H1 (cell line): Measurements from ENCODE around the gene DOCK11. TPM values are rescaled to one million over a fixed set of nuclear protein-coding genes. Genes with fewer than 3 reads are reported as not detected.
"Not testable (repeated sequence)": the region's sequence is repeated elsewhere in the genome, so short reads cannot be mapped to it uniquely, and the experiment has no call there.

ENCODE experiments used
- CTCF ChIA-PET: fragments of 300-600 bp; sonication (Branson Sonifier 250); formaldehyde crosslinking; loops from one replicate; lab custom pipeline; 2021; ENCODE audit not compliant: partially characterized antibody; lab: Charles Lee
- POLR2A ChIA-PET: fragments of 300-600 bp; sonication (Branson Sonifier 250); formaldehyde crosslinking; loops from one replicate; lab custom pipeline; 2021; ENCODE audit warnings: inconsistent platforms; ENCODE audit not compliant: partially characterized antibody; lab: Charles Lee
- DNase-seq, 2 experiments: peaks; one replicate each; pipeline versions ENCODE4 v3.0.0 to v3.0.0-alpha.2; 2010 to 2022; ENCODE audit warnings: low spot score in 2 of 2, low read depth in 1 of 2, mixed read lengths in 1 of 2
- FAIRE-seq: peaks from 2 replicates; lab custom pipeline; 2011; peaks lifted over from hg19 to GRCh38; lab: Jason Lieb, UNC
- H2AFZ ChIP-seq: 2 replicates; pipeline ENCODE4 v1.8.1; 2012; ENCODE audit warnings: low read length, inconsistent platforms
- H2AK5ac ChIP-seq: 2 replicates; pipeline ENCODE4 v1.6.1; 2013; ENCODE audit warnings: low read depth, low read length
- H2BK120ac ChIP-seq: replicated peaks from 2 replicates; pipeline ENCODE3; 2013; ENCODE audit warnings: low read depth, low read length, inconsistent platforms
- H2BK12ac ChIP-seq: 2 replicates; pipeline ENCODE4 v1.6.1; 2013; ENCODE audit warnings: low read depth, low read length
- H2BK15ac ChIP-seq: 2 replicates; pipeline ENCODE4 v1.6.1; 2013; ENCODE audit warnings: low read length
- H2BK20ac ChIP-seq: 2 replicates; pipeline ENCODE4 v1.6.1; 2013; ENCODE audit warnings: low read length
- H2BK5ac ChIP-seq: 2 replicates; pipeline ENCODE4 v1.6.1; 2013; ENCODE audit warnings: low read depth, low read length
- H3K14ac ChIP-seq: 2 replicates; pipeline ENCODE4 v1.6.1; 2013; ENCODE audit warnings: inconsistent platforms; ENCODE audit not compliant: insufficient read length
- H3K18ac ChIP-seq: 2 replicates; pipeline ENCODE4 v1.6.1; 2013; ENCODE audit warnings: low read length; ENCODE audit errors: extremely low read depth
- H3K23ac ChIP-seq: 2 replicates; pipeline ENCODE4 v1.6.1; 2013; ENCODE audit warnings: inconsistent platforms; ENCODE audit not compliant: insufficient read length
- H3K23me2 ChIP-seq: 2 replicates; pipeline ENCODE4 v1.6.1; 2013; ENCODE audit warnings: low read depth, low read length
- H3K27ac ChIP-seq: 2 replicates; pipeline ENCODE4 v1.6.1; 2011; ENCODE audit warnings: low read depth, low read length, inconsistent platforms
- H3K27me3 ChIP-seq, 4 experiments: replicated peaks in 1 of 4; 1 replicate in 1 of 4; 2 replicates in 3 of 4; pipeline versions ENCODE4 v1.6.1 to v1.8.1; 2011 to 2013; ENCODE audit warnings: low read length in 3 of 4, mild to moderate bottlenecking in 3 of 4, inconsistent platforms in 2 of 4, mixed read lengths in 2 of 4, moderate library complexity in 1 of 4; ENCODE audit not compliant: control insufficient read depth in 3 of 4, insufficient read depth in 3 of 4; ENCODE audit errors: extremely low read depth in 1 of 4
- H3K36me3 ChIP-seq, 4 experiments: 2 replicates each; pipeline versions ENCODE4 v1.6.1 to v1.8.1; 2011 to 2013; ENCODE audit warnings: mild to moderate bottlenecking in 4 of 4, low read length in 3 of 4, moderate library complexity in 2 of 4, control low read depth in 1 of 4, inconsistent platforms in 1 of 4; ENCODE audit not compliant: insufficient read depth in 4 of 4, control insufficient read depth in 2 of 4
- H3K4ac ChIP-seq: replicated peaks from 2 replicates; pipeline ENCODE3; 2013; ENCODE audit warnings: low read length, low read depth, mixed read lengths, inconsistent platforms; ENCODE audit not compliant: insufficient read length
- H3K4me1 ChIP-seq, 4 experiments: replicated peaks in 1 of 4; 1 replicate in 1 of 4; 2 replicates in 3 of 4; pipeline versions ENCODE4 v1.6.1 to v1.8.1; 2011 to 2013; ENCODE audit warnings: low read length in 3 of 4, inconsistent platforms in 2 of 4, mixed read lengths in 1 of 4; ENCODE audit not compliant: insufficient read depth in 4 of 4, control insufficient read depth in 3 of 4
- H3K4me2 ChIP-seq, 2 experiments: 2 replicates each; pipeline versions ENCODE4 v1.6.1 to v1.8.1; 2011 to 2013; ENCODE audit warnings: low read depth in 2 of 2, low read length in 2 of 2, control low read depth in 1 of 2, inconsistent platforms in 1 of 2, mild to moderate bottlenecking in 1 of 2; ENCODE audit not compliant: insufficient read depth in 1 of 2
- H3K4me3 ChIP-seq, 4 experiments: fragments of 200-600, 300-600 bp in 1 of 4; sonication (generic), shearing (Covaris generic), sonication (Bioruptor Twin) in 1 of 4; 2 replicates each; pipeline versions ENCODE4 v1.5.1 to v1.8.1; 2011 to 2016; ENCODE audit warnings: low read length in 4 of 4, low read depth in 3 of 4, control low read depth in 2 of 4, inconsistent platforms in 2 of 4, mild to moderate bottlenecking in 2 of 4, mixed read lengths in 1 of 4, moderate library complexity in 1 of 4; ENCODE audit not compliant: insufficient read depth in 2 of 4; ENCODE audit errors: extremely low read depth in 1 of 4
- H3K56ac ChIP-seq: replicated peaks from 2 replicates; pipeline ENCODE3; 2013; ENCODE audit warnings: low read depth, mild to moderate bottlenecking, mixed read lengths, low read length, inconsistent platforms; ENCODE audit not compliant: insufficient read length
- H3K79me1 ChIP-seq: 2 replicates; pipeline ENCODE4 v1.6.1; 2013; ENCODE audit warnings: low read depth, low read length, control low read depth
- H3K79me2 ChIP-seq, 2 experiments: 2 replicates each; pipeline versions ENCODE4 v1.6.1 to v1.8.1; 2012 to 2013; ENCODE audit warnings: low read length in 2 of 2, mild to moderate bottlenecking in 2 of 2, inconsistent platforms in 1 of 2; ENCODE audit not compliant: insufficient read depth in 2 of 2, control insufficient read depth in 1 of 2
- H3K9ac ChIP-seq, 4 experiments: replicated peaks in 1 of 4; 1 replicate in 1 of 4; 2 replicates in 3 of 4; pipeline versions ENCODE4 v1.6.1 to v1.8.1; 2011 to 2013; ENCODE audit warnings: low read depth in 3 of 4, low read length in 3 of 4, control low read depth in 2 of 4, mild to moderate bottlenecking in 2 of 4, moderate library complexity in 2 of 4, inconsistent platforms in 1 of 4; ENCODE audit errors: extremely low read depth in 1 of 4
- H3K9me3 ChIP-seq, 2 experiments: 2 replicates each; pipeline versions ENCODE4 v1.6.1 to v1.8.1; 2012 to 2013; ENCODE audit warnings: mild to moderate bottlenecking in 2 of 2, moderate library complexity in 2 of 2, control low read depth in 1 of 2, inconsistent platforms in 1 of 2, low read depth in 1 of 2, low read length in 1 of 2, mixed read lengths in 1 of 2; ENCODE audit not compliant: insufficient read depth in 2 of 2
- H4K20me1 ChIP-seq, 2 experiments: replicated peaks in 1 of 2; 2 replicates each; pipeline versions ENCODE3 to v1.8.1; 2011 to 2013; ENCODE audit warnings: inconsistent platforms in 2 of 2, low read length in 2 of 2, mild to moderate bottlenecking in 1 of 2; ENCODE audit not compliant: insufficient read depth in 2 of 2, control insufficient read depth in 1 of 2
- H4K5ac ChIP-seq: 2 replicates; pipeline ENCODE4 v1.6.1; 2013; ENCODE audit warnings: low read length, low read depth, mixed read lengths, inconsistent platforms; ENCODE audit not compliant: insufficient read length
- H4K8ac ChIP-seq: 2 replicates; pipeline ENCODE4 v1.8.0; 2013; ENCODE audit warnings: mild to moderate bottlenecking, moderate library complexity, low read length, inconsistent platforms; ENCODE audit not compliant: insufficient read depth; ENCODE audit errors: extremely low read depth
- H4K91ac ChIP-seq: replicated peaks from 2 replicates; pipeline ENCODE3; 2013; ENCODE audit warnings: low read length, mixed read lengths, inconsistent platforms; ENCODE audit not compliant: insufficient read length
- WGBS, 2 experiments: shearing (Covaris generic) in 1 of 2; methylation state at CpG; one replicate each; pipeline versions ENCODE4 v1.1.6 to v1.1.7; 2013 to 2015; ENCODE audit warnings: low lambda C conversion rate in 2 of 2, mixed read lengths in 2 of 2, inconsistent platforms in 1 of 2, low coverage in 1 of 2, missing lambda C conversion rate in 1 of 2; ENCODE audit not compliant: insufficient replicate concordance in 2 of 2, insufficient coverage in 1 of 2, insufficient read length in 1 of 2; ENCODE audit errors: extremely low coverage in 1 of 2, missing lambda C conversion rate in 1 of 2; 5-methylcytosine and 5-hydroxymethylcytosine counted together
- polyA plus RNA-seq, 7 experiments: library from polyadenylated mRNA; depleted of rRNA in 3 of 7; stranded (reverse) in 5 of 7; unstranded in 2 of 7; fragments of >200 nt in 5 of 7; fragments of 200-250 nt in 2 of 7; gene quantifications; 1 replicate in 5 of 7; 2 replicates in 1 of 7; 4 replicates in 1 of 7; pipeline versions ENCODE4 v1.2.1 to v1.2.3, GENCODE V29; 2011 to 2013; ENCODE audit warnings: missing spikeins in 2 of 7, mixed read lengths in 2 of 7
- total RNA-seq: library from RNA; stranded (reverse); fragmentation: NEBNext Ultra II Directional; extraction: Animal tissue kit (Norgen Biotek cat#: 25700); gene quantifications from 2 replicates; pipeline ENCODE4 v1.2.1, GENCODE V29; 2021

DOCK11 gene
- total and polyA plus RNA-seq, 2 of the 8 experiments (the other 6 are each of a cell fraction or from before 2014, with no cell fraction given) = 4.9 to 12.0 TPM

- H4K91ac ChIP-seq, DNase-seq, H2BK120ac ChIP-seq, H2BK20ac ChIP-seq, H3K4me3 ChIP-seq, H3K4ac ChIP-seq, H4K5ac ChIP-seq, H3K9me3 ChIP-seq, H3K27ac ChIP-seq, H3K27me3 ChIP-seq, H3K4me2 ChIP-seq, H3K23me2 ChIP-seq, H3K79me2 ChIP-seq, H2BK12ac ChIP-seq, H3K79me1 ChIP-seq, H4K20me1 ChIP-seq, H3K4me1 ChIP-seq, H2AK5ac ChIP-seq, H3K23ac ChIP-seq, CTCF ChIA-PET, FAIRE-seq, H3K36me3 ChIP-seq, POLR2A ChIA-PET, H3K18ac ChIP-seq, H3K9ac ChIP-seq, H3K14ac ChIP-seq, H4K8ac ChIP-seq, H3K56ac ChIP-seq, H2BK5ac ChIP-seq, H2AFZ ChIP-seq, H2BK15ac ChIP-seq: not testable (repeated sequence)
- 78% methylated on average over 7 of the region's 14 CpGs; no CpG with 5 or more reads in 1 of the 2 experiments for WGBS, 2 experiments
These were observed 220.3 kb downstream of the DOCK11 start for GRCh38 chrX:118715917-118716316.

- H4K8ac ChIP-seq, H3K4me2 ChIP-seq, H3K56ac ChIP-seq, H3K9me3 ChIP-seq, H3K4ac ChIP-seq, H2AK5ac ChIP-seq, H3K23ac ChIP-seq, CTCF ChIA-PET, H2BK5ac ChIP-seq, H2BK12ac ChIP-seq, DNase-seq, H3K27me3 ChIP-seq, H3K4me1 ChIP-seq, H2BK120ac ChIP-seq, H4K20me1 ChIP-seq, H3K9ac ChIP-seq, H2AFZ ChIP-seq, H3K27ac ChIP-seq, H4K5ac ChIP-seq, H3K18ac ChIP-seq, H3K14ac ChIP-seq, H3K36me3 ChIP-seq, H4K91ac ChIP-seq, H2BK20ac ChIP-seq, H3K79me1 ChIP-seq, POLR2A ChIA-PET, FAIRE-seq, H2BK15ac ChIP-seq, H3K23me2 ChIP-seq, H3K79me2 ChIP-seq, H3K4me3 ChIP-seq: not testable (repeated sequence)
- 91% methylated on average over 4 of the region's 28 CpGs; no CpG with 5 or more reads in 1 of the 2 experiments for WGBS, 2 experiments
These were observed 221.2 kb downstream of the DOCK11 start for GRCh38 chrX:118716833-118717232.
